ENCODE data around the gene ABCC3.

GRCh38 chr17:50593321-50593720 lies 41.4 kb upstream of the ABCC3 start:
- no peak for TF ChIP-seq POLR2A (IDR thresholded peaks at IDR 0.05)
- TF ChIP-seq CTCF (IDR thresholded peaks at IDR 0.05) = no peak
- no peak for TF ChIP-seq EP300 (IDR thresholded peaks at IDR 0.05; ENCODE audit: low read depth)
- TF ChIP-seq POLR2AphosphoS5 (IDR thresholded peaks at IDR 0.05) = no peak
